ENCODE data around the gene C2orf68. TPM values are rescaled to one million over a fixed set of nuclear protein-coding genes. Genes with fewer than 3 reads are reported as not detected.

C2orf68 gene
- total and polyA plus RNA-seq, 9 of the 15 experiments (the other 6 are each of a cell fraction or from before 2014, with no cell fraction given): 22.1 to 50.0 (median 31.8) TPM

DNA sequence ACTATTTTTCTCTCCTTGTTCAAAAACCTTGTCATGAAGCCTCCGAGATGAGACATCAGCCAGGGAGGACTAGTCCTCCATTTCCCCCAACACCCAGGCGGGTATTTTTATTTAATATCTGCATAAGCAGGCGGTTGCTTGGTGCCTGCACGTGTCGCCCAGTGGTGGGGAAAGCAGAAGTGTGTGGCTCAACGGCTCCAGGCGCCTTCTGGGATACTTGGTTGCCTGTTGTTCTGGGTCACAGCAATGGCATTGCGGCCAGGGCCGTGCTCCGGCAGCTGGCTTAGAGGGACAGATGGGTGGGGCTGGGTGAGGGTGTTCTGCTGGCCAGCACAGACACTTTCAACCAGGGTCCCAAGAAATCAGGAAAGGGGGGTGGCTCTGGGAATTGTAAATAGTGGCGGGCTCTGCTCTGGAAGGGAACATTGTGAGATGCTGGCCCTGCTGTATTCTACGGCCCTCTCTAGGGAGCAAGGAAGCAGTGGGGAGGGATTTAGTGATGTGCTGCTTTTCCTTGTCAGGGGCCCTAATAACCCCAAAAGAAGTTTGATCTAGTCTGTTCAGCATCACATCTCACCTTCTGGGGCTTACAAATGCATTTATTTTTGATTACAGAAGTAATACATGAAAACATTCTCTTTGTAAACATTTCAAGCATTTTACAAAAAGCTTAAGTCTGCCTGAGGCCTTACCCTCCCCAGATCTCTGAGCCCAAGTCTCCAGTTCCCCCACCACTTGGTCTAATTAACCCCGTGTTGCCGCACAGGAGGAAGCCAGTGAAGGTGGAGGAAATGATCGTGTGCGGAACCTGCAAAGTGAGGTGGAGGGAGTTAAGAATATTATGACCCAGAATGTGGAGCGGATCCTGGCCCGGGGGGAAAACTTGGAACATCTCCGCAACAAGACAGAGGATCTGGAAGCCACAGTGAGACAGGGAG is 33.4 kb downstream of the C2orf68 start (continued):
- TF ChIP-seq, protein P1, sequence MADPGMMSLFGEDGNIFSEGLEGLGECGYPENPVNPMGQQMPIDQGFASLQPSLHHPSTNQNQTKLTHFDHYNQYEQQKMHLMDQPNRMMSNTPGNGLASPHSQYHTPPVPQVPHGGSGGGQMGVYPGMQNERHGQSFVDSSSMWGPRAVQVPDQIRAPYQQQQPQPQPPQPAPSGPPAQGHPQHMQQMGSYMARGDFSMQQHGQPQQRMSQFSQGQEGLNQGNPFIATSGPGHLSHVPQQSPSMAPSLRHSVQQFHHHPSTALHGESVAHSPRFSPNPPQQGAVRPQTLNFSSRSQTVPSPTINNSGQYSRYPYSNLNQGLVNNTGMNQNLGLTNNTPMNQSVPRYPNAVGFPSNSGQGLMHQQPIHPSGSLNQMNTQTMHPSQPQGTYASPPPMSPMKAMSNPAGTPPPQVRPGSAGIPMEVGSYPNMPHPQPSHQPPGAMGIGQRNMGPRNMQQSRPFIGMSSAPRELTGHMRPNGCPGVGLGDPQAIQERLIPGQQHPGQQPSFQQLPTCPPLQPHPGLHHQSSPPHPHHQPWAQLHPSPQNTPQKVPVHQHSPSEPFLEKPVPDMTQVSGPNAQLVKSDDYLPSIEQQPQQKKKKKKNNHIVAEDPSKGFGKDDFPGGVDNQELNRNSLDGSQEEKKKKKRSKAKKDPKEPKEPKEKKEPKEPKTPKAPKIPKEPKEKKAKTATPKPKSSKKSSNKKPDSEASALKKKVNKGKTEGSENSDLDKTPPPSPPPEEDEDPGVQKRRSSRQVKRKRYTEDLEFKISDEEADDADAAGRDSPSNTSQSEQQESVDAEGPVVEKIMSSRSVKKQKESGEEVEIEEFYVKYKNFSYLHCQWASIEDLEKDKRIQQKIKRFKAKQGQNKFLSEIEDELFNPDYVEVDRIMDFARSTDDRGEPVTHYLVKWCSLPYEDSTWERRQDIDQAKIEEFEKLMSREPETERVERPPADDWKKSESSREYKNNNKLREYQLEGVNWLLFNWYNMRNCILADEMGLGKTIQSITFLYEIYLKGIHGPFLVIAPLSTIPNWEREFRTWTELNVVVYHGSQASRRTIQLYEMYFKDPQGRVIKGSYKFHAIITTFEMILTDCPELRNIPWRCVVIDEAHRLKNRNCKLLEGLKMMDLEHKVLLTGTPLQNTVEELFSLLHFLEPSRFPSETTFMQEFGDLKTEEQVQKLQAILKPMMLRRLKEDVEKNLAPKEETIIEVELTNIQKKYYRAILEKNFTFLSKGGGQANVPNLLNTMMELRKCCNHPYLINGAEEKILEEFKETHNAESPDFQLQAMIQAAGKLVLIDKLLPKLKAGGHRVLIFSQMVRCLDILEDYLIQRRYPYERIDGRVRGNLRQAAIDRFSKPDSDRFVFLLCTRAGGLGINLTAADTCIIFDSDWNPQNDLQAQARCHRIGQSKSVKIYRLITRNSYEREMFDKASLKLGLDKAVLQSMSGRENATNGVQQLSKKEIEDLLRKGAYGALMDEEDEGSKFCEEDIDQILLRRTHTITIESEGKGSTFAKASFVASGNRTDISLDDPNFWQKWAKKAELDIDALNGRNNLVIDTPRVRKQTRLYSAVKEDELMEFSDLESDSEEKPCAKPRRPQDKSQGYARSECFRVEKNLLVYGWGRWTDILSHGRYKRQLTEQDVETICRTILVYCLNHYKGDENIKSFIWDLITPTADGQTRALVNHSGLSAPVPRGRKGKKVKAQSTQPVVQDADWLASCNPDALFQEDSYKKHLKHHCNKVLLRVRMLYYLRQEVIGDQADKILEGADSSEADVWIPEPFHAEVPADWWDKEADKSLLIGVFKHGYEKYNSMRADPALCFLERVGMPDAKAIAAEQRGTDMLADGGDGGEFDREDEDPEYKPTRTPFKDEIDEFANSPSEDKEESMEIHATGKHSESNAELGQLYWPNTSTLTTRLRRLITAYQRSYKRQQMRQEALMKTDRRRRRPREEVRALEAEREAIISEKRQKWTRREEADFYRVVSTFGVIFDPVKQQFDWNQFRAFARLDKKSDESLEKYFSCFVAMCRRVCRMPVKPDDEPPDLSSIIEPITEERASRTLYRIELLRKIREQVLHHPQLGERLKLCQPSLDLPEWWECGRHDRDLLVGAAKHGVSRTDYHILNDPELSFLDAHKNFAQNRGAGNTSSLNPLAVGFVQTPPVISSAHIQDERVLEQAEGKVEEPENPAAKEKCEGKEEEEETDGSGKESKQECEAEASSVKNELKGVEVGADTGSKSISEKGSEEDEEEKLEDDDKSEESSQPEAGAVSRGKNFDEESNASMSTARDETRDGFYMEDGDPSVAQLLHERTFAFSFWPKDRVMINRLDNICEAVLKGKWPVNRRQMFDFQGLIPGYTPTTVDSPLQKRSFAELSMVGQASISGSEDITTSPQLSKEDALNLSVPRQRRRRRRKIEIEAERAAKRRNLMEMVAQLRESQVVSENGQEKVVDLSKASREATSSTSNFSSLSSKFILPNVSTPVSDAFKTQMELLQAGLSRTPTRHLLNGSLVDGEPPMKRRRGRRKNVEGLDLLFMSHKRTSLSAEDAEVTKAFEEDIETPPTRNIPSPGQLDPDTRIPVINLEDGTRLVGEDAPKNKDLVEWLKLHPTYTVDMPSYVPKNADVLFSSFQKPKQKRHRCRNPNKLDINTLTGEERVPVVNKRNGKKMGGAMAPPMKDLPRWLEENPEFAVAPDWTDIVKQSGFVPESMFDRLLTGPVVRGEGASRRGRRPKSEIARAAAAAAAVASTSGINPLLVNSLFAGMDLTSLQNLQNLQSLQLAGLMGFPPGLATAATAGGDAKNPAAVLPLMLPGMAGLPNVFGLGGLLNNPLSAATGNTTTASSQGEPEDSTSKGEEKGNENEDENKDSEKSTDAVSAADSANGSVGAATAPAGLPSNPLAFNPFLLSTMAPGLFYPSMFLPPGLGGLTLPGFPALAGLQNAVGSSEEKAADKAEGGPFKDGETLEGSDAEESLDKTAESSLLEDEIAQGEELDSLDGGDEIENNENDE (IDR thresholded peaks at IDR 0.05; ENCODE audit: low read depth, low read length): no peak
- TF ChIP-seq, protein P2, sequence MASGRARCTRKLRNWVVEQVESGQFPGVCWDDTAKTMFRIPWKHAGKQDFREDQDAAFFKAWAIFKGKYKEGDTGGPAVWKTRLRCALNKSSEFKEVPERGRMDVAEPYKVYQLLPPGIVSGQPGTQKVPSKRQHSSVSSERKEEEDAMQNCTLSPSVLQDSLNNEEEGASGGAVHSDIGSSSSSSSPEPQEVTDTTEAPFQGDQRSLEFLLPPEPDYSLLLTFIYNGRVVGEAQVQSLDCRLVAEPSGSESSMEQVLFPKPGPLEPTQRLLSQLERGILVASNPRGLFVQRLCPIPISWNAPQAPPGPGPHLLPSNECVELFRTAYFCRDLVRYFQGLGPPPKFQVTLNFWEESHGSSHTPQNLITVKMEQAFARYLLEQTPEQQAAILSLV (tag; IDR thresholded peaks at IDR 0.05): 0 out of 2 replicates have a peak, but pooled peaks have one; percentile 25
- TF ChIP-seq ZNF780A (CRISPR knock-in tag; IDR thresholded peaks at IDR 0.05) (no peak), JUN (IDR thresholded peaks at IDR 0.05; ENCODE audit: borderline replicate concordance, low read depth, low read length) (no peak; the same call in 1 of the 2 replicates), JUN (CRISPR knock-in tag; IDR thresholded peaks at IDR 0.05; ENCODE audit: borderline replicate concordance) (no peak), PHF20 (IDR thresholded peaks at IDR 0.05; ENCODE audit: partially characterized antibody) (no peak), ZNF589 (CRISPR knock-in tag; IDR thresholded peaks at IDR 0.05; ENCODE audit: low read depth) (no peak), E2F3 (CRISPR knock-in tag; IDR thresholded peaks at IDR 0.05) (no peak; the same call in 1 of the 2 replicates)
- TF ChIP-seq, protein P3, sequence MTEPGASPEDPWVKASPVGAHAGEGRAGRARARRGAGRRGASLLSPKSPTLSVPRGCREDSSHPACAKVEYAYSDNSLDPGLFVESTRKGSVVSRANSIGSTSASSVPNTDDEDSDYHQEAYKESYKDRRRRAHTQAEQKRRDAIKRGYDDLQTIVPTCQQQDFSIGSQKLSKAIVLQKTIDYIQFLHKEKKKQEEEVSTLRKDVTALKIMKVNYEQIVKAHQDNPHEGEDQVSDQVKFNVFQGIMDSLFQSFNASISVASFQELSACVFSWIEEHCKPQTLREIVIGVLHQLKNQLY (CRISPR knock-in tag; conservative IDR thresholded peaks at IDR 0.05): no peak
- TF ChIP-seq, protein P4, sequence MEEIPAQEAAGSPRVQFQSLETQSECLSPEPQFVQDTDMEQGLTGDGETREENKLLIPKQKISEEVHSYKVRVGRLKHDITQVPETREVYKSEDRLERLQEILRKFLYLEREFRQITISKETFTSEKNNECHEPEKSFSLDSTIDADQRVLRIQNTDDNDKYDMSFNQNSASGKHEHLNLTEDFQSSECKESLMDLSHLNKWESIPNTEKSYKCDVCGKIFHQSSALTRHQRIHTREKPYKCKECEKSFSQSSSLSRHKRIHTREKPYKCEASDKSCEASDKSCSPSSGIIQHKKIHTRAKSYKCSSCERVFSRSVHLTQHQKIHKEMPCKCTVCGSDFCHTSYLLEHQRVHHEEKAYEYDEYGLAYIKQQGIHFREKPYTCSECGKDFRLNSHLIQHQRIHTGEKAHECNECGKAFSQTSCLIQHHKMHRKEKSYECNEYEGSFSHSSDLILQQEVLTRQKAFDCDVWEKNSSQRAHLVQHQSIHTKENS (CRISPR knock-in tag; IDR thresholded peaks at IDR 0.05): no peak
